Loucy (cell line): Measurements from ENCODE around the gene PCSK4.

Source experiments
- EZH2phosphoT487 ChIP-seq: fragments of 200-600 bp; IDR thresholded peaks from 2 replicates; pipeline ENCODE4 v1.6.1; 2018; ENCODE audit warnings: antibody characterized with exemption, mild to moderate bottlenecking, moderate library complexity, borderline replicate concordance
- TF ChIP-seq, protein P1 (sequence below): fragments of 200-600 bp; sonication (generic); conservative IDR thresholded peaks from 2 replicates; pipeline ENCODE4 v1.5.1; 2014; ENCODE audit warnings: mild to moderate bottlenecking, antibody characterized with exemption, low read length

DNA sequence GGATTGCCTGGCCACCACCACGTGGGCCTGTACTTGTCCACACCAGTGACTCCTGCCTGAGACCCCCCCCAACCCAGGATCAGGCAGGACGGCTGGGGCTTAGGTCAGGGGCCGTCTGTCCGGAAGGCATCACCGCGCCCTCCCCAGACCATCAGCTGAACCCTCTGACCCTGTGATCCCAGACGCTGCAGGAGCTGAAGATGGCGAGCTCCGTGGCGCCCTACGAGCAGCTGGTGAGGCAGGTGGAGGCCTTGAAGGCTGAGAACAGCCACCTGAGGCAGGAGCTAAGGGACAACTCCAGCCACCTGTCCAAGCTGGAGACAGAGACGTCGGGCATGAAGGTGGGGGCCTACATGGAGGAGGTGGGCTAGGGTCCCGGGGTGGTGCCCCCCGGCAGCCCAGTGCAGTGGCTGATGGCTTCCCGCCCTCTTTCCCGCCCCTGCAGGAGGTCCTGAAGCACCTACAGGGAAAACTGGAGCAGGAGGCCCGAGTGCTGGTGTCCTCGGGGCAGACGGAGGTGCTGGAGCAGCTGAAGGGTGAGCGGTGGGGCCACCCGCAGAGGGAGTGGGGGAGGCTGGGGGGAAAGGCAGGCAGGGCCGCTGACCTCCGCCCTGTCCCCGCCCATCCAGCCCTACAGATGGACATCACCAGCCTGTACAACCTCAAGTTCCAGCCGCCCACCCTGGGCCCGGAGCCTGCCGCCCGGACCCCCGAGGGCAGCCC, 37.2 kb downstream of the PCSK4 start:
- TF ChIP-seq, protein P1, sequence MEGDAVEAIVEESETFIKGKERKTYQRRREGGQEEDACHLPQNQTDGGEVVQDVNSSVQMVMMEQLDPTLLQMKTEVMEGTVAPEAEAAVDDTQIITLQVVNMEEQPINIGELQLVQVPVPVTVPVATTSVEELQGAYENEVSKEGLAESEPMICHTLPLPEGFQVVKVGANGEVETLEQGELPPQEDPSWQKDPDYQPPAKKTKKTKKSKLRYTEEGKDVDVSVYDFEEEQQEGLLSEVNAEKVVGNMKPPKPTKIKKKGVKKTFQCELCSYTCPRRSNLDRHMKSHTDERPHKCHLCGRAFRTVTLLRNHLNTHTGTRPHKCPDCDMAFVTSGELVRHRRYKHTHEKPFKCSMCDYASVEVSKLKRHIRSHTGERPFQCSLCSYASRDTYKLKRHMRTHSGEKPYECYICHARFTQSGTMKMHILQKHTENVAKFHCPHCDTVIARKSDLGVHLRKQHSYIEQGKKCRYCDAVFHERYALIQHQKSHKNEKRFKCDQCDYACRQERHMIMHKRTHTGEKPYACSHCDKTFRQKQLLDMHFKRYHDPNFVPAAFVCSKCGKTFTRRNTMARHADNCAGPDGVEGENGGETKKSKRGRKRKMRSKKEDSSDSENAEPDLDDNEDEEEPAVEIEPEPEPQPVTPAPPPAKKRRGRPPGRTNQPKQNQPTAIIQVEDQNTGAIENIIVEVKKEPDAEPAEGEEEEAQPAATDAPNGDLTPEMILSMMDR: no peak
- no peak for TF ChIP-seq EZH2phosphoT487
